ENCODE results near the gene RPS6KL1. TPM values are rescaled to one million over a fixed set of nuclear protein-coding genes. Genes with fewer than 3 reads are reported as not detected.

RPS6KL1 gene
- total and polyA plus RNA-seq, 11 donors: 8.3 to 26.8 (median 17.8) TPM

DNA sequence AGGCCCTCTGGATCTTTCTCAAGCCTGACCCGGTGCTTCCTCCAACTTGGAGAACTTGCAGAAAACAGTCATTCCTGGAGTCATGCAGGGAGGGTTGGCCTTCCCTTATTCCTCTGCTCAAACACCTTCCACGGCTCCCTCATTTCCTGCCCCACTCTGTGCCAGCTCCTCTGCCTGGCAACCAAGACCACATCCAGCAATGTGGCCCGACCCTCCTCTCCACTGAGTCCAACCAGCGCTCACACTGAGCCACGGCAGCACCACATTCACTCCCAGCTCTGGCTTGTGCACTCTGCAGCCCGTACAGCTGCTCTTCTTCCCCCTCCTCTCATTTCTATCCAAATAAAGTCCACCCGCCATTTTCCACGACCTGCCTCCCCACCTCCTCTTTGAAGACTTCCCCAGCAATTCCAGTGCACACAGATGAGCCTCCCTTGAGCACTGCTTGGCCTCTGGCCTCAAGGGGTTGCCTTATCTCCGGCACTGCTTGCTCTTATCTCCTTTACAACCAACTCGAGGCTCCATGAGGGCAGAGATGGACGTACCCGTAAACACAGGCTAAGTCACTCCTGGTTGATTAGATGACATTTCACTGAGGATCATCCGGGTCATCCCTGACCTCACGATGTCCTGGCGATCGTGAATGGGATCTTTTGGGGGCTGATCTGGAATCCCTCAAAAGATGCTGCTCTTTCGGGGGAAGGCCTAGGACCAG is 27.0 kb upstream of the RPS6KL1 start:
- DNase-seq (no peak), ATAC-seq (no peak)
- intact Hi-C loops (cut with DNase I): loop anchor here in 8 of 10 donors (5.0 to 10.0 kb wide), 9 partner anchors 38 to 135 kb away; partner anchors contain the start of genes EIF2B2 (in 5 of the 8), ZC2HC1C (in 2 of the 8) and ACYP1 (in 1 of the 8)
- 79 to 84% (median 81%) methylated on average over 15 to 17 of the region's 17 CpGs for WGBS, 4 donors
- Histone ChIP-seq H3K27me3 (peaks cover 0 to 5% (median 0%) of the 10 kb centered on the region in 9 donors), H3K9me3 (no peaks in the 10 kb centered on the region), H3K27ac (peak overlapping the region in 1 of 12 donors; percentile 3), H3K4me3 (no peak overlapping the region), H3K36me3 (peaks cover 0 to 30% (median 23%) of the 10 kb centered on the region in 9 donors), H3K4me1 (peaks cover 0 to 70% (median 34%) of the 10 kb centered on the region in 12 donors)
- no peak for TF ChIP-seq POLR2A (IDR thresholded peaks at IDR 0.05)
- TF ChIP-seq, protein P1, sequence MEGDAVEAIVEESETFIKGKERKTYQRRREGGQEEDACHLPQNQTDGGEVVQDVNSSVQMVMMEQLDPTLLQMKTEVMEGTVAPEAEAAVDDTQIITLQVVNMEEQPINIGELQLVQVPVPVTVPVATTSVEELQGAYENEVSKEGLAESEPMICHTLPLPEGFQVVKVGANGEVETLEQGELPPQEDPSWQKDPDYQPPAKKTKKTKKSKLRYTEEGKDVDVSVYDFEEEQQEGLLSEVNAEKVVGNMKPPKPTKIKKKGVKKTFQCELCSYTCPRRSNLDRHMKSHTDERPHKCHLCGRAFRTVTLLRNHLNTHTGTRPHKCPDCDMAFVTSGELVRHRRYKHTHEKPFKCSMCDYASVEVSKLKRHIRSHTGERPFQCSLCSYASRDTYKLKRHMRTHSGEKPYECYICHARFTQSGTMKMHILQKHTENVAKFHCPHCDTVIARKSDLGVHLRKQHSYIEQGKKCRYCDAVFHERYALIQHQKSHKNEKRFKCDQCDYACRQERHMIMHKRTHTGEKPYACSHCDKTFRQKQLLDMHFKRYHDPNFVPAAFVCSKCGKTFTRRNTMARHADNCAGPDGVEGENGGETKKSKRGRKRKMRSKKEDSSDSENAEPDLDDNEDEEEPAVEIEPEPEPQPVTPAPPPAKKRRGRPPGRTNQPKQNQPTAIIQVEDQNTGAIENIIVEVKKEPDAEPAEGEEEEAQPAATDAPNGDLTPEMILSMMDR (IDR thresholded peaks at IDR 0.05): no peak

DNA sequence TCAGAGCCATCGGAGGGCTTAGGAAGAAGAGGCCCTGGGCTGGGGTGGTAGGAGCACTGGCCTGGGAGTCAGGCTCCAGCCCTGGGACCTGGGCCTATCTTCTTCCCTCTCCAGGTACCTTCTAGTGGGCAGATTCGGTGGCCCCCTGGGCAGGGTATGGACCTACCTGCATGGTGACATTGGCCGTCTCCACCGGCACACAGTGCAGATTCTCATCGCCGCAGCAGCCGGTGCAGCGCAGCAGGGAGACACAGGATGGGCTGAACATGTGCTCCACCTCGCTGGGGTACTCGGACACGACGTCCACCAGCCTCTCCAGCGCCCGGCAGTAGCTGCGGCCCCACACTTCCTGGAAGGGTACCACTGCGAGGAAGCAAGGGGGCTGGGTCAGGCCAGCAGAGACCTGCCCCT is 26.1 kb upstream of the RPS6KL1 start:
- H3K36me3 ChIP-seq: peaks cover 0 to 33% (median 28%) of the 10 kb centered on the region in 9 donors
- DNase-seq (no peak), ATAC-seq (no peak)
- peaks cover 0 to 66% (median 27%) of the 10 kb centered on the region in 12 donors for H3K4me1 ChIP-seq
- no peak for TF ChIP-seq POLR2A (IDR thresholded peaks at IDR 0.05)
- TF ChIP-seq, protein P1 (IDR thresholded peaks at IDR 0.05): no peak
- no peaks in the 10 kb centered on the region for H3K9me3 ChIP-seq
- WGBS, 4 donors: 88 to 95% (median 91%) methylated on average over 1 to 16 of the region's 16 CpGs
- no peak overlapping the region for H3K4me3 ChIP-seq
- intact Hi-C loops (cut with DNase I): loop anchor here in 8 of 10 donors (5.0 to 10.0 kb wide), 9 partner anchors 37 to 136 kb away; partner anchors contain the start of genes EIF2B2 (in 4 of the 8), ZC2HC1C (in 2 of the 8) and ACYP1 (in 1 of the 8)
- no peaks in the 10 kb centered on the region for H3K27me3 ChIP-seq
- H3K27ac ChIP-seq: peak overlapping the region in 1 of 12 donors; percentile 3

DNA sequence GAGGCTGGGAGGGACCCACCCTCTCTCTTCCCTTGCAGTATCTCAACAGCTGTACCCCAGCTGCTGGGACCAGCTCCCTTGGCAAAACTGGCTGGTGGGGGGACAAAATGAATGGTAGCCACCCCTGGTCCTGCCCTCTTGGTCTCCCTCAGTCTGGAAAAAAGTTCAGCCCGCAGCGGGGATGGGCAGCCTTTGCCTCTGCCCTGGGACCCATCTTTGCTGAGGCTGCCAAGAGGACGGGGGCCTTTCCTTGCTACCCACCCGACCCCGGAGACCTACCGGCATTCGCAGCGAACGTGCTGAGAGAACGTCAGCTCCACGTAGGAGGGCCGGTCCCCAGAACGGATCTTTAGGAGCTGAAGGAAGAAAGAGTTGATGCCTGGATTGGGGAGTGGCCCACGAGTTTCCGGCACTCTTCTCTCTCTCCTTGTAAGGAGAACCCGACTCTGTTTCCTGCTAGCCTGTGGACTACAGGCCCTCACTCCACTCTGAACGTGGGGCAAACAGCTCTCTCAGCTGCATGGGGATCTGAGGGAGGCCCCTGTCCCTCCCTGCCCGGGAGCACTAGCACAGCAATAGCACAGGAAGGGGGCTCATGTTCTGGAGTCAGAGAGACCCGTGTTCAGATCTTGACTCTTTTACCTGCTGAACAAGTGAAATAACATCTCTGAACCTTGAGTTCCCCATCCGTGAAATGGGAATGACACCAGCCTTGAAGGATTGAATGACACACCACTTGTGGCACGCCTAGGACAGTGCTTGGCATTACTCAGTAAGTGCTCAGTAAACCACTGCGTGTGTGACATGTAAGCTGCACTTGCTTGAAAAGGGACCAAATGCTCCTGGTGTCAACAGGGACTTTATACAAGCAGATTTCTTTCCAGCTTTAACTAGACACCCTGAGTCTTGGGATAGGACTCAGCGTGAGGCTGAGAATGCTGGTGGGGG is 25.4 kb upstream of the RPS6KL1 start:
- 80 to 86% (median 83%) methylated on average over 20 to 23 of the region's 23 CpGs for WGBS, 4 donors
- no peak for ATAC-seq
- Histone ChIP-seq H3K4me1 (peaks cover 0 to 59% (median 24%) of the 10 kb centered on the region in 12 donors), H3K4me3 (no peak overlapping the region), H3K9me3 (no peaks in the 10 kb centered on the region), H3K27me3 (no peaks in the 10 kb centered on the region), H3K36me3 (peaks cover 0 to 36% (median 30%) of the 10 kb centered on the region in 9 donors), H3K27ac (peak overlapping the region in 2 of 12 donors; percentile 3 to 13)
- TF ChIP-seq, protein P1 (IDR thresholded peaks at IDR 0.05): no peak
- no peak for TF ChIP-seq POLR2A (IDR thresholded peaks at IDR 0.05)
- intact Hi-C loops (cut with DNase I): loop anchor here in 8 of 10 donors (5.0 to 10.0 kb wide), 9 partner anchors 36 to 136 kb away; partner anchors contain the start of genes EIF2B2 (in 4 of the 8), ZC2HC1C (in 2 of the 8) and ACYP1 (in 1 of the 8)
- DNase-seq: no peak

All from heart left ventricle (tissue), 16 donors.